ENCODE data around the gene MTG1.
"Not testable (repeated sequence)": the region's sequence is repeated elsewhere in the genome, so short reads cannot be mapped to it uniquely, and the experiment has no call there.

MTG1 gene

GRCh38 chr10:133378251-133379096 is 15.5 kb upstream of the MTG1 start:
- DNase-seq (ENCODE audit: low spot score): peak; percentile 63

- DNase-seq (ENCODE audit: low spot score): peak; percentile 48
Observed at GRCh38 chr10:133379152-133379800, 14.7 kb upstream of the MTG1 start, which contains the start of gene PAOX. Gene PAOX, plus strand, starts transcription at chr10:133379262. Its CDS starts 55 bp downstream, at chr10:133379317.

DNA sequence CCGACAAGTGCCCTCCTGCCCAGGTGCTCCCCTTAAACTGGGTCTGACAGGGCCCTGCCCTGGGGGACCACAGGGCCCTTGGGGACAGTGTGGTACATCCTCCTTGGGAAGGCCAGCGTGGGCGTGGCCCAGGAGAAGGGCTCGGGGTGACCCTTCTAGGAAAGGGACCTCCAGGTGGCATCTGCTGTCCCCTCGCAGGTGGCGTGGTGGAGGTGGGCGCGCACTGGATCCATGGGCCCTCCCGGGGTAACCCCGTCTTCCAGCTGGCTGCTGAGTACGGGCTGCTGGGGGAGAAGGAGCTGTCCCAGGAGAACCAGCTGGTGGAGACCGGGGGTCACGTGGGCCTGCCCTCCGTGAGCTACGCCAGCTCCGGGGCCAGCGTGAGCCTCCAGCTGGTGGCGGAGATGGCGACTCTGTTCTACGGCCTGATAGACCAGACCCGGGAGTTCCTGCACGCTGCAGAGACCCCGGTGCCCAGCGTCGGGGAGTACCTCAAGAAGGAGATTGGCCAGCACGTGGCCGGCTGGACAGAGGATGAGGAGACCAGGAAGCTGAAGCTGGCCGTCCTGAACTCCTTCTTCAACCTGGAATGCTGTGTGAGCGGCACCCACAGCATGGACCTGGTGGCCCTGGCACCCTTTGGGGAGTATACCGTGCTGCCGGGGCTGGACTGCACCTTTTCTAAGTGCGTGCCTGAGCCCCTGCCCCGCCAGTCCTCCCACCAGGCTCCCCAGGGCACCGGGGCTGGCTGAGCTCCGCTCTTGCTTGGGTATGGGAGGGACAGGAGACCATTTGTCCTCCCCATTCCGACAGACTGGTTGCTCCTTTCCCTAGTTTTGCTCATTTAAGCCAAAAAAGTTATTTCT is 13.9 kb upstream of the MTG1 start:
- no peak for DNase-seq (ENCODE audit: low spot score)

GRCh38 chr10:133381036-133381435 is 12.9 kb upstream of the MTG1 start:
- no peak for DNase-seq (ENCODE audit: low spot score)

DNA sequence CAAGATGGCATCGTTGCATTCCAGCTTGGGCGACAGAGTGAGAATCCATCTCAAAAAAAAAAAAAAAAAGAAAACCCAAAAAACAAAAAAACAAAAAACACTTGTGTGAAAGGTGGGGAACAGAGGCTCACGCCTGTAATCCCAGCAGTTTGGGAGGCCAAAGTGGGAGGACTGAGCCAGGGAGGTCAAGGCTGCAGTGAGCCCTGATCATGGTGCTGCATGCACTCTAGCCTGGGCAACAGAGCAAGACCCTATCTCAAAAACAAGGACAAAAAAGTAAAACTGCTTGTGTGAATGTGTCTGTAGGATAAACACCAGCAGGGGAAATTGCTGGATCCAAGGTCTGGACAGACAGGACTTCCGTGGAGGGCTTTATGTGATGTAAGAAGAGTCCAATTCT is 10.4 kb upstream of the MTG1 start:
- no peak for DNase-seq (ENCODE audit: low spot score)

DNA sequence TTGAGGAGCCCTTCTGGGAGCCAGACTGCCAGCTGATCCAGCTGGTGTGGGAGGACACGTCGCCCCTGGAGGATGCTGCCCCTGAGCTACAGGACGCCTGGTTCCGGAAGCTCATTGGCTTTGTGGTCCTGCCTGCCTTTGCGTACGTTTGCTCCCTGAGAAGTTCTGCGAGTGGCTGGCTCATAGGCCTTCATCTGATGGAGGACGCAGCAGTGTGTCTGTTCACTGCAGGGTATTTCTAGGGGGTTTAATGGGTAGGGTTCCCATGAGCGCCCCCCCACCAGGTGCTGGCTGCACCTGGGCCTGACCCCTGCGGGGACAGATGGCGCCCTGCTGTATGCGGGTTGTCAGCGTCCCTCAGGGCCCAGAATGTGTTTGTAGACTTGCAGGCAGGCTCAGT is 9.9 kb upstream of the MTG1 start:
- no peak for DNase-seq (ENCODE audit: low spot score)

DNA sequence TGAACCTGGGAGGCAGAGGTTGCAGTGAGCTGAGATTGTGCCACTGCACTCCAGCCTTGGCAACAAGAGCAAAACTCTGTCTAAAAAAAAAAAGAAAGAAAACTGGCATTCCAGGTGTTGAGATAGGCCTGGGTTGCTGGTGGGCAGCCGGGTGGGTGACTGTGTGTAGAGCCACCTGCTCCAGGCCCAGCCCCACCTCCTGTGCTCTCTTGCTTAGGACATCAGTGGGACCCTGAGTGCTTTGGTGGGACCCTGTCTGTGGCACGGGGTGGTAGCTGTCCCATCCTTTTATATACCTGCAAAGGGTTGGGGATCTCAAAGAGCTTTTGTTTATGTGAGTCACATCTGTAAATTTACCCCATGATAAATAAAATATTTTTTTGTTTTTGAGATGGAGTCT is 8.7 kb upstream of the MTG1 start:
- no peak for DNase-seq (ENCODE audit: low spot score)

GRCh38 chr10:133386951-133387350 is 7.0 kb upstream of the MTG1 start:
- not testable (repeated sequence) for DNase-seq (ENCODE audit: low spot score)

DNA sequence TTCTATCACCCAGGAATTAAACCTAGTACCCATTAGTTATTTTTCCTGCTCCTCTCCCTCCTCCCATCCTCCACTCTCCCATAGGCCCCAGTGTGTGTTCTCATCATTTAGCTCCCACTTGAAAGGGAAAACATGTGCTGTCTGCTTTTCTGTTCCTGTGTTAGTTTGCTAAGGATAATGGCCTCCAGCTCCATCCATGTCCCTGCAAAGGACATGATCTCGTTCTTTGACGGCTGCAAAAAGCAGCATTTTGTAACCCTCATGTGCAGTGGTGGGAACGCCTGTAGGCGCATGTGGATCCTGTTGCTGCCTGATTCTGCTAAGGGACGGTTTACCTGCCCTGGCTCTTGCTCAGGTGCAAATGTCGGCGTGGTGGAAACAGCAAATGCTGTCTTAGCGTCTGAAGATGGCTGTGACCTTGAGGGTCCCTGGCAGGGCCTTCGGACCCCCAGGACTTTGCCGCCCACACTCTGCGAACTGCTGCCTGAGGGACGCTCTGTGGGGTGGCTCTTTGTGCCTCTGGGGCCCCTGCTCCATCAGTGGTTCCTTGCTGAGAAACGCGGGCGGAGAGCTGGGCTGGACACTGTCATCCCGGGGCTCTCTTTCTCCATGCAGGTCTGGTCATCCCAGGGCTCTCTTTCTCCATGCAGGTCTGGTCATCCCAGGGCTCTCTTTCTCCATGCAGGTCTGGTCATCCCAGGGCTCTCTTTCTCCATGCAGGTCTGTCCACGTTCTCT is 5.6 kb upstream of the MTG1 start:
- DNase-seq (ENCODE audit: low spot score): peak; percentile 45

- DNase-seq (ENCODE audit: low spot score): no peak
Observed at GRCh38 chr10:133388973-133389818, 4.8 kb upstream of the MTG1 start.

DNA sequence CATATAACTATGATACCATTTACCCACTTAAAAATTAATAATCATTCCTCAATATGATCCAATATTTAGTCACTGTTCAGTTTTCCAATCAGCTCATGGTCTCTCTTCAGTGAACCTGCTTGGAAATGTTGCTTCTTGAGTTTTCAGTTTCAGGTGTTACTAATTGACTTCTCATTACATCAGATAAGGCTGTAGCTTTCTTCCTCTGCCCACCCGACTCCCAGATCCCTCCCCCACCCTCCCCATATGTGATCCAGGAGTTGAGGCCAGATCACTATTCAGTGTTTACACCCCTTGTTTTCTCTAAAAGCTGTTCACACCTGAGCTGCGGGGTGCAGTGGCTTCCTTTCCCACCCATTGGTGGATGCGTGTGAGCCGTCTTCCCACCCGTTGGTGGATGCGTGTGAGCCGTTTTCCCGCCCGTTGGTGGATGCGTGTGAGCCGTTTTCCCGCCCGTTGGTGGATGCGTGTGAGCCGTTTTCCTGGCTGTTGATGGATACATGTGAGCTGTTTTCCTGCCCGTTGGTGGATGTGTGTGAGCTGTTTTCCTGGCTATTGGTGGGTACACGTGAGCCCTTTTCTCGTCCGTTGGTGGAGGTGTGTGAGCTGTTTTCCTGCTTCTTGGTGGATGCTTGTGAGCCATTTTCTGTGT is 3.2 kb upstream of the MTG1 start:
- DNase-seq (ENCODE audit: low spot score): no peak

GRCh38 chr10:133391249-133391635 is 2.7 kb upstream of the MTG1 start:
- DNase-seq (ENCODE audit: low spot score): no peak

- no peak for DNase-seq (ENCODE audit: low spot score)
Observed at GRCh38 chr10:133391761-133392518, 2.0 kb upstream of the MTG1 start.

- DNase-seq (ENCODE audit: low spot score): no peak
Observed at GRCh38 chr10:133393401-133394063, 425 bp upstream of the MTG1 start.

DNA sequence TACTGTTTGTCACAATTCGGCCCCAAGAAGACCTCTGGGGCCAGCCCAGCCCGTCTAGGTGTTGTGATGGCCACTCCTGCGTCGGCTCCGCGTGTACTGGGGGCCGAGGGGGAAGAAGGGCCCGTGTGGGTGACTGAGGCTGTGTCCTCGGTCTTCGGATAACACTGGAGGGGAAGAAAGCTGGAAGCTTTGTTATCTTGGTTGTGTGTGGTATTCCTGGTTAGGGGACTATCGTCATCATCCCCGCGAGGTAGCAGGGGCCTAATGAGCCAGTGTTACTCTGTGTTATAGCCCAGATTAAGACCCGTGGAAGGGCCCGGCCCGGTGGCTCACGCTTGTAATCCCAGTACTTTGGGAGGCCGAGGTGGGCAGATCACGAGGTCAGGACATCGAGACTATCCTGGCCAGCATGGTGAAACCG is 854 bp downstream of the MTG1 start:
- no peak for DNase-seq (ENCODE audit: low spot score)

GRCh38 chr10:133396035-133396624 is 2.2 kb downstream of the MTG1 start:
- no peak for DNase-seq (ENCODE audit: low spot score)

DNA sequence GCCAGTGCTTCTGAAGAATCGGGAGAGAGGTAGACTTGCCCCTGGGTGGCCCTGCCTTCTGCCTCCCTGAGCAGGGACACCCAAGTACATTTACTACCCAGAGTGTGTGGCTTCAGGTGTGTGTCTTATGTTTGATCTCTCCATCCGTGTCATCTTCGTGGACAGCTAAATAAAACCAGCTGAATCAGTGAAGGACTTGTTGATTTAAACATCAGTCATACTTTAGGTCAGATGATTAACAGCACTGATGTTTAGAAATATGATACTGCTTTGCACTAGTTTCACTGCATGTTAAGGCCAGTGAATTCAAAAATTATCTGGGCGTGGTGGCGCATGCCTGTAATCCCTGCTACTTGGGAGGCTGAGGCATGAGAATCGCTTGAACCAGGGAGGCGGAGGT is 4.0 kb downstream of the MTG1 start:
- no peak for DNase-seq (ENCODE audit: low spot score)

GRCh38 chr10:133399123-133399601 is 5.2 kb downstream of the MTG1 start:
- DNase-seq (ENCODE audit: low spot score): no peak
